ENCODE results near the gene ROR2.

ROR2 gene

DNA sequence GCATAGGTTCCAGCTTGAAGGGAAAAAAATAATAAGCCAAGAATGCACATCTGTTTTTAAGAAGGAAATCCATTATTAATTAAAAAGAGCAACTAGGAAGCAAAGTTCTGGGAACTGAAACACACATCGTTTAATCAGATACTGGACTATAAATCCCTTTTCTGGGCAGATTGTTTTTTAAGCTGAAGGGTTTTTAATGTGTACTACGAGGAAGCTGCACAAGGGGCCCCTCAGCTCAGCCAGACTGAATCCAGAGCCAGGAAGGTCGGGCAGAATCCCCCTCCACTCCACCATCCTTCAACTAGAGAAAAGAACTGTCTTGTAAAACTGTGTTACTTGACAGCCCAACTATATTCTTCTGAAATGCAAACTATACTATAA lies 49.2 kb downstream of the ROR2 start:
- no peak for DNase-seq (ENCODE audit: low read depth in 2 of 2)

DNA sequence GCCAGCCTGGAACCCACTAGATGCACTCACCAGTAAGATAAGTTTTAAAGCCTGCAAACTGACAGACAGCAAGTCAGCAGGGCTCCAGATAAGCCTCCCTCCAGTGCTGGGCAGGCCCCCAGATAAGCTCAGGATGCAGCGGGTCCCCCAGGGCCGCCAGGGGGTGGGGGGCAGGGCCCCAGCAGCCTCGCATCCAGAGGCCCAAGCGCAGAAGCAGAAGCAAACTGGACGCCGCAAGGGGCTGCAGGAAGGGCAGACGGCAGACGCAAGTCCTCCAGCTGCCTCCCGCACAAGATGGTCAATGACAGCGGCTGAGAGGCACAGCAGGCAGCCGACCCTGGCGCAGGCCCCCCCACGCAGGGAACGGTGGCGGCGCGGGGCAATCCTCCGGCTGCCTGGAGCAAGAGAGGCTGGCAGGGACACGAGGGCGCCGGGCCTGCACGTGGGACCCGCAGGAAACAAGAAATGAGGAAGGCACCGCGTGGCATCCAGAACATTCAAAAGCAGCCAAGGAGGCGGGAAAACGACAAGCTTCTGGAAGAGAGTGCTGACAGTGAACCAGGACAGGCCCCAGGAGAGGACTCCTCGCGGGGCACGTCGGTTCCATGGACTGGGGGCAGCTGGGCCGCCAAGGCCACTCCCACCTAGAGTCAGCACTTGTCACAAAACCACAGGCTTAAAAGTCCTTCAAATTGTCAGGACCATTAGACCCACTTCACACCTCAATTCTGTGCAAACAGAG lies 49.8 kb downstream of the ROR2 start:
- DNase-seq (ENCODE audit: low read depth in 2 of 2), result no peak

DNA sequence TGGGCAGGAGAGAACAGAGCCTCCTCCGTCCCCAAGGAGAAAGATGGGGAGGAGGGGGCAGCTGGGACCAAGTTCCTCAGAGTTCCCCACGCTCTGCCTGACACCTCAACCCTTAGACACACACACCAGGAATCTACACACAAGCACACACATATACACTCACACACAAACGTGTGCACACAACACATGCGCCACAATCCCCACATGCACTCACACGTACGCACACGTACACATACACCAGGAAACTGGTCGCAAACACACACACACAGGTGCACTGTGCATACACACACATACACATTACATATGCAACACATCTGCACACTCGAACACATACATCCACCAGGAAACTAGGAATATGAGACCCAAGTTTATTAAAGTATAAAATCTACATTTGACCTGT lies 50.4 kb downstream of the ROR2 start:
- no peak for DNase-seq (ENCODE audit: low read depth in 2 of 2)

DNA sequence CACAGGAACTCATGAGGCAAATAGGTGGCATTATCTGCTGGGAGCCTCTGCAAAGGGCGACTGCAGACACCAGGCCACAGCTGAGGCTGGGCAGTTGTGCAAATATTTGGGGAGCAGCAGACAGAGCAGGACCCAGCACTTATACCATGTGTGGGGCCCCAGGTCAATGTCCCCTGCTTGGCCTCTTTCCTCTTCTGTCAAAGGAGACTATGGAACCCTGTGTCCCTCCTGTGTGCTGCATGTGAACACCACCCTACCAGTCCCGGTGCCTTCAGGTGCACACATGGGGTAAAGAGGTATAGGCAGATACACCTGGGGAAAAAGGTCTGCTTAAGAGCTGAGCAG lies 50.8 kb downstream of the ROR2 start:
- no peak for DNase-seq (ENCODE audit: low read depth in 2 of 2)

DNA sequence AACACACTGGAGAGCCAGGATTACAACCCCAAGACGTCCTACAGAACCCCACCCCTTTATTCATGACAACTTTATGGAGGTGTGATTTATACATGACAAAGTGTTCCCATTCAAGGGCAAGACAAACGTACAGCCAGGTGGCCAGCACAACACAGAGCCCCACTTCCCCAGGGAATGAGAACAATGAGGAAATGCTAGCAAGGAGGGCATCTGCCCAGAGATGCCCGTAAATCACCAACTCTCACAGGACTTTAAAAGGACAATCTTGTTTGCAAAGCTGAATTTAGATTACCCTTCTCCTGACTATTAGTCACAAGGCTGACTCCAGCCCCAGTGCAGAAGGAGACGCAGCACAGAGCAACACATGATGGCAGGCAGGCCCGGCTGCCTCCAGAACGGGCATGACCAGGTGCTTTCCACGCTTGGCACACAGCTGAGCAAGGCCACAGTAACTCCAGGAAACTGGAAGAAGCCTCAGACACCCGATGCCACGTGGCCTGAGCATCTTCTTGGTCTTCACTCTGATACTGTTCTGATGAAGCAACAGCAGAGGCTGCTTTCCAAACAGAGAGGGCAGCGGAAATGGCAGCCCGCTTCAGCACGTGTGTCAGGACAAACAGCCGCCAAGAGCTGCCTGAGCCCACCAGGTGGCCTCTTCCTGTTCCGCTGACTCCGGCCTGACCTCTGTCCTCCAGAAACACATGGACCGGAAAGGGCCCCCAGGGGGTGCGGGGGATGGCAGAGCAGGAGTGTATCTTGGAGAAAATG lies 51.4 kb downstream of the ROR2 start:
- DNase-seq (ENCODE audit: low read depth in 2 of 2), result no peak

DNA sequence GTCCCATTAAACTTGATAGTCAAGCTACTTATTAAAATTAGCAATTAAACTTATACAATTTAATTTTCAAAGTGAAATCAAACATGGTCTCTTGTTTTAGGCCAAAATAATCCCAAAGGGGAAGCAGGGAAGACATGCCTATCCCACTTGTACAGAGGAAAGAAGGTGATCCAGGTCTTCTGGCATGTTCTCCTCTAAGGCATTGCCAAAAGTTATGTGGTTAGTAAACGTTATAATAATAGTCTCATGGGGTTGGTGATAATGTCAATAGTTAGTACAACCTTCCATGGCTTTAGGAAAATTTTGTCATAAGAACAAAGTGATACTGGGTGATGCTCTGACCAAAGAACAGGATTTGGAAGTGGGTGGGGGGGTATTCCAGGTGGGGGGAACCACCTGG lies 52.8 kb downstream of the ROR2 start:
- DNase-seq (ENCODE audit: low read depth in 2 of 2), result no peak

DNA sequence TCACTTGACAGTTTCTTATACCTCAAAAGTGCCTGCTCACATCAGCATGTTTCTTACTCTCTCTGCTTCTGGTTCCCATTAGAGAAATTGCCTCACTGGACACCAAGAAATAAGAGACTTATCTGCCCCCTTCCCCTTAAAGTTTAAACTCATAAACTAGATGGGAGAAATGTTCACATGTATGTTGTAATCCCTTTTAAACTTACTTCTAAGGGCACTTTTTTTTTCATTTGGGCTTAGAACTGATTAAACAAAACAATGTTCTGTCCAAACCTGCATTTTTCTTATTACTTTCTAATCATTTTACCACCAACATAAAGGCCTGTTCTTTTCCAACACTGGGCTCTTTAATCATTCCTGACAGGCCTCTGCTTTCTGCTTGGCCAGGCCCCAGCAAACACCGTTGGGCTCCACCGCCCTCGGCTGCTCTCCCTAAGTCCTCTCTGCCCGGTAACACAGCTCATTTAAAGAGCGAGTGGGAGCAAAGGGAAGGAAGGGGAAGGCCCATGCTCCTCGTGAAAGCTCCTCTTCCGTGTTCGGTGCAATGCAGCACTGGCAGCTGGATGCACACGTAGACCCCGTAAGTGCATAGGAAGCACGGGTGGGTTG lies 53.4 kb downstream of the ROR2 start:
- DNase-seq (ENCODE audit: low read depth in 2 of 2), result peak; percentile 68

DNA sequence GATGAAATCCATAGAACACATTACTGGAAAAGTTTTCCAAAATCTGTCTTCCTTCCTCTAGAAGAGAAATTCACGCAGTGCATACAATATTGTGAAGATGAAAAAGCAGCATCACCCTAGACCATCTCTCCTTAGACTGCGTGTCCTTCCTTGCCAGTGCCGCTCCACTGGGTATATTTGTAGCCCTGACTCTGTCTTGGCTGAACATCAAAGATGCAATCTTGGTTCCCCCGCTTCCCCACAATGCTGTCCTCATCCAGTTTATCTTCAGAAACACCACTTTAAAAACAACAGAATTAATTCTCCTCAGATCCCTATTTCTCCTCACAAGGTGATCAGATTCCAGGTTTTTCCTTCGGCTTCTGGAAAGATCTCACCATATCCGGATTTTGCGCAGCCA lies 53.9 kb downstream of the ROR2 start:
- DNase-seq (ENCODE audit: low read depth in 2 of 2), result no peak

DNA sequence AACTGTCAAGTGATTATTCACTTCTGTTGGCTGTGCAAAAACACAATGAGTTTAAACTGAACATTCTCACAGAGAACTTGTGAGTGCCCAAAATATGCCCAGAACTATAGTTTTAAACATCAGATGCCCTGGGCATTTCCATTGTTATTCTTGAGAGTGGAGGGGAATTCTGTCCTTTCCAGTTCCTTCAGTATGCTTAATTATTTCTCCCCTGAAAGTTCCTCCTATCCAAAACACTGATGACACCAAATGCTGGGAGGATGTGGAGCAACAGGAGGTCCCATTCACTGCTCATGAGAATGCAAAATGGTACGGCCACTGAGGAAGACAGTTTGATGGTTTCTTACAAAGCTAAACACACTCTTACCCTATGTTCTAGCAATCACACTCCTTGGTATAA lies 55.5 kb downstream of the ROR2 start:
- DNase-seq (ENCODE audit: low read depth in 2 of 2), result no peak

DNA sequence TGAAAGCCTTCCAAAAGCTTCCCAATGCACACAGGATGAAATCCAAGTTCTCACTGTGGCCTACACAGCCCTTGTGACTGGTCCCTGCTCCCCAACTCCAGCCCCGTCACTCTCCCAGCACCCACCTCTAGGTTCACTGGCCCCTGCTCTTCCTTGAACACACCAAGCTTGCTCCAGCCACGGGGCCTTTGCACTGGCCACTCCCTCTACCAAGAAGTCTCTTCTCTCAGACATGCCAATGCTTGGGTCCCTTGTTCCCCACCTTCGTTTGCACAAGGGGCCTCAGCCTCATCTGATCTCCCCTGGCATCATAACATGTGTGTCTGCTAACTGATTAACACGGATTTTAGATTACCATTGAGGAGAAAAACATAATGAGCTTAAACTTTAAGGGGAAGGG lies 56.0 kb downstream of the ROR2 start:
- DNase-seq (ENCODE audit: low read depth in 2 of 2), result no peak

DNA sequence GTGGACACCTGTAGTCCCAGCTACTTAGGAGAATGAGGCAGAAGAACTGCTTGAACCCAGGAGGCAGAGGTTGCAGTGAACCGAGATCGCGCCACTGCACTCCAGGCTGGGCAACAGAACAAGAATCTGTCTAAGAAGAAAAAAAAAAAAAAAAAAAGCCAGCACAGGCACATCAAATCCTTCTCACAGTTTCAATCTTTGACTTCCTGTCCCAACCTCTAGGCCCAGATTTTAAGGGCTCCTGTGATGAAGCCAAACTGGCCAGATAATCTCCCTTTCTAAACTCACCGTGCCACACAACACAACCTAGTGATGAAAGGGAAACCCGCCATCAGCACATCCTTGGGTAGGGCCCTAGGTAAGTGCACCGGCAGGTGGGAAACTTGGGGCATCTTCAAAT lies 58.1 kb downstream of the ROR2 start:
- DNase-seq (ENCODE audit: low read depth in 2 of 2), result no peak

DNA sequence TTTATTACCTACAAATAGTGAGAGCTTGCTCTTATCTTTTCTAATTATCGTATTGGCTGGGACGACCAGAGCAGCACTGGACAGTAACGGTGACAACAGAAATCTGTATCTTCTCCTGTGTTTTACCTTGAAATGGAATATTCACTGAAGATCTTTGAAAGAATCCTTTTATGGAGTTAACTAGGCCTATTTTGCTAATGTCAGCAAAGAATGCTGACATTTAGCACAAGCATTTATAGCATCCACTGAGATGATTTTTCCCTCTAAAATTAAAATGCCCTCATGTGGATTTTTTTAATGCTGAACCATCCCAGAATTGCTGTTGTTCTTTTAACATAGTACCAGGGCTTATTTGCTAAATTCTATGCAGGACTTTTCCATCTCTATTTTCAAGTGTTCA lies 59.4 kb downstream of the ROR2 start:
- DNase-seq (ENCODE audit: low read depth in 2 of 2), result no peak

DNA sequence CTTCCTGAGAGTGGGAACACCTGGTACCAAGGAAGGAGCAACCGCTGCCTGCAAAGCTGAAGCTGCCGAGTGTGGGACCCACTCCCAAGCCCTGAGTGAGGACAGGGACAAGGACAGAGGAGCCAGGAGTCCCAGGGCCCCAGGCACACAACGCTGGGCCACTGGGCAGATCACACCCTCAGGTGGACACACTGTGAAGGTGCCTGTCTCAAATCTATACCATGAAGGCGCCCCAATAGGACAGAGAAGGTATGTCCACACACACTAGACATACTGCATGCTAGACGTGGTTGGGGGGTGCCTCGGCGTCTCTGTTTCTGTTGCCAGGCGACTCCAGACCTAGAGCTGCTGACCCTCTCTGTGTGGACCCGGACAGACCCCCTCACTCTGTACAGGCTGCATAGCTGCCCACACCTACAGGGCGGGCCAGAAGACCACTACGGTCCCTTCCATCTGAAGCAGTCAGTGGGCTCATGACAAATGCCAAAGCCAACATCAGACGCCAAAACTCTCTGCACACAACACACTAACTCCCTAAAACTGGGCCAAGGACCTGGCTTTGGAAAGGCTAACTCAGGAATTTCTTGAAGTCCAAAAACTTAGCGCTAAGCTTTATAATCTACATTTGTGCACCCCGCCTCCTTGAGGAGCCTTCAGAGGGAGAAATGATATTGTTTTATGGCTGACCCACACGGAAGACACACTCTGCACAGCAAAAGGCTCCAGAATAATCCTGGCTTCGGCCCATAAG lies 60.7 kb downstream of the ROR2 start:
- no peak for DNase-seq (ENCODE audit: low read depth in 2 of 2)

DNA sequence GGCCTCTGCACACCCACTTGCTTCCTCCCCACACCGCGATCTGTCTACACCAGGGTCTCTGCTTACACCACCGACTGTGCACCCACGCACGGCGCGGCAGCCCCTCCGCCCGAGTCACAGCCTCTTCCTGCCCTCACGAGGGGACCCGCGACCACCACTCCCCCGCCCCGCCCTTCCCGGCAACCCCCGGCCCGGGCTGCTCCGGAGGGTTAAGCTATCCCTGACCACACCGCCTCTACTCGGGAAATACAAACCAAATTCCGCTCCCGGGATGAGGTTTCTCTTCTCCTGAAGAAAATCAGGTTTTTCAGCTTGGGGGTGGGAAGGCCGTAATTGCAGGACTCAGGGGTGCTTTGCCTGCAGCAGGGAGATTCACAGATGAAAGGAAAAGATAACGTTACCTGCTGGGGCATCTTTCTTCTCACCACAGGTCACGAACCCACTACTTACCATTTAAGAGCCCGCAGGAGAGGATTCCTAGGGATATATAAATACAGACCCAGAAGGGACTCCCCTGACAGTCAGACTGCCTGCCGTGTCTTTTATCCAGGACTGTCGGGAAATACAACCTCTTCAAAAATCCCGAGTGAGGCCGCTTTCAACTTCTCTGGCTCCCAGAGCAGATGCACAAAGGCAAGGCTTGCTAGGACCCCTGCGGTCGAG lies 63.5 kb downstream of the ROR2 start:
- DNase-seq (ENCODE audit: low read depth in 2 of 2), result no peak

DNA sequence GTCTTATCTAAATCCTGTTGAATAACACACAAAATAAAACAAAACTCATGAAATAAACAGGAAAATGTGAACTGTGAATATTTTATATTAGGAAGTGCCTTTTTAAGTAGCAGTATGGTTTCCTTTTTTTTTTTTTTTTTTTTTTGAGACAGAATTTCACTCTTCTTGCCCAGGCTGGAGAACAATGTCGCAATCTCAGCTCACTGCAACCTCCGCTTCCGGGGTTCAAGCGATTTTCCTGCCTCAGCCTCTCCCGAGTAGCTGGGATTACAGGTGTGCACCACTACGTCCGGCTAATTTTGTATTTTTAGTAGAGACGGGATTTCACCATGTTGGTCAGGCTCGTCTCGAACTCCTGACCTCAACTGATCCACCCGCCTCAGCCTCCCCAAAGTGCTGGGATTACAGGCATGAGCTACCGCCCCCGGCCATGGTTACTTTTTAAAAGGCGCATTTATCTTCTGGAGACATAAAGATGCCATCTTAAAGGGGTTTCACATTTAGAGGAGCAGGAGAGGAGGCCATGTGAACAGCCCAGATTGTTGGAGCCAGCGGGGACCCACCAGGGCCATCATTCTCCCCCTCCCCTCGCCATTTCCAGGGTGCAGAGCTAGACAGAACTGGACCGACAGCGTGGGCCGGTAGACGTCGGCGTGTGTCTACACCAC lies 64.1 kb downstream of the ROR2 start:
- no peak for DNase-seq (ENCODE audit: low read depth in 2 of 2)

DNA sequence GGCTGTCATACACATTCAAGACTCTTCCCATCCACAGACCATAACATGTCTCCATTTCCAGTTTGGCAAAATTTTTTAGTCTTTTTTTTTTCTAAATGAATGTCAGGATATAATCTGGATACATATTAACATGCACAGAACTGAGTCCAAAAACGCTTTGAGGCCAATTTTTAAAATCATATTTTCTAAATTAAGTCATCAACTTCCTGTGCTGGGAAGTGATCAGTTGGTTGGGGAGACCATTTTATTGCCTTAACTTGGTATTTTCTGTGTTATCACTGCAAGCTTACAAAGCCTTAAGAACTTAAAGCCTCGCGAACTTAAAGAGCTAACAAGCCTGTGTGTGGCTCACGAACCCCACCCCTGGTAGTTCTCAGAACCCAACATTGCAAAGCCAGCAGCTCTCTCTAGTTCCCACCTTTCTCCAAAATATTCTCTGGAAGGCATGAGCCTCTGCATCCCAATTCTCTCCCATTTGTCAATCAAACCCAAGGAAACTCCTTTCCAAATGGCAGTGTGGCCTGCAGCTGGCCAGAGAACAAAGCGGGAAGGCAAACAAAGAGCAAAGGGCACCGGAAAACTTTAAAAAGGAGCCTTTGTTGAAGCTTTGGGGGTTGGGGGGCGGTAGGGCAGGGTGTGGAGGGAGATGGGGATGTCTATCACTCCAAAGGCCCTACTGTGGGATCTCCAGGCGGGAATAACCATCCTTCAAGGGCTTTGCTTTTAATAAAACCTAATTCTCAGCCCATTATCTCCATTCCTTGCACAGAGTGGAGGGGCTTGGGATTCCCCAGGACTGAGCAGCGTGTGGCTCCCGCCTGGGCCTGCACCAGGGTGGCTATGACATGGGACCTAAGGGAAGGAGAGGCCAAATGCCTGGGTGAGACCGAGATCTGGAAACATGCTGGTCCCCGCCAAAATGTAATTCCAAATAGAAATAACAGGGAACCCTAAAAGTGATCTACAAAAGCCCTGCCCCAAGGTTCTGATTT lies 65.0 kb downstream of the ROR2 start:
- DNase-seq (ENCODE audit: low read depth in 2 of 2), result peak; percentile 54 to 58

DNA sequence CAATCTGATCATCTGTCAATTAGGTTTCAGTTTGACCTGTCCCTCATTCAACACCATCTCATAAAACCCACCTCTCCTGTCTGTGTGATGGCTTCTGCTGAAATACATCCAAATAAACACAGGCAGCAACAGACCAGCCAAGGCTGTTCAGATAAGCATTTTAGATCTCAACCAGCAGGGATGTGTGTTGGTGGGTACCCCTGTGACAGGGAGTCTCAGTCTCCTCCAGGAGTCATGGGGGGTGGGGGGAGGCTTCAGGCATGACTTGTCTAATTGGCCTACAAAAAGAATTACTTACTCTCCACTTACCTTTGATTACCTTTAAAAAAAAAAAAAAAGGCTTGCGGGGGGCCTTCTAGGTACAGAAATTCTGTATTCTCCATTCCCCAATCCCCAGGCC lies 65.9 kb downstream of the ROR2 start:
- no peak for DNase-seq (ENCODE audit: low read depth in 2 of 2)

DNA sequence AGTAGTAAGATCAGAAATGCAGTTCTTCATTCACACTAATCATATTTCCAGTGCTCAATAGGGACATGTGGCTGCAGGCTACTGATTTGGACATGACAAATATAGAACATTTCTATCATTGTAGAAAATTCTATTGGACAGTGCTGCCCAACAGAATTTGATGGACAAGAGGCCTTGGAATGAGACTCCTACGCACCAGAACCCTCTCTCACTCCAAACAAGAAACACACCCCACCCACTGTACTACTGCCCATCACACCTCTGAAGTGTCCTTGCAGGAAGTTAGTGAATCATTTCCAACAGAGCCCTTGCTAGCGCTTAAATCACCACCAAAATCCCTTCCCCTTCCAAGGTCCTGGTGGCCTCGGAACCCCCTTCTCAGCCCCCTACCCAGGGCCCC lies 66.5 kb downstream of the ROR2 start:
- no peak for DNase-seq (ENCODE audit: low read depth in 2 of 2)

DNA sequence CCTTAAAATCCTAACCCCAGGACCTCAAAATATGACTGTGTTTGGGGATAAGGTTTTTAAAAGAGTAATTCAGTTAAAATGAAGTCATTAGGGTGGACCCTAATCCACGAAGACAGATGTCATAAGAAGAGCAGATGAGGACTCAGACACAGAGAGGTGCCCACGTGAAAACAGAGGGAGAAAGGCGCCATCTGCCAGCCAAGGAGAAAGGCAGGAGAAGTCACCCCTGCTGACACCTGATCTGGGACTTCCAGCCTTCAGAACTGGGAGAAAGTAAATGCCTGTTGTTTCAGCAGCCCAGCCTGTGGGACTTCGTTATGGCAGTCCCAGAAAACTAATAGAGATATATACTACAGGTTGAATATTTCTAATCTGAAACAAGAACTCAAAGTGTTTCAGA lies 67.4 kb downstream of the ROR2 start:
- DNase-seq (ENCODE audit: low read depth in 2 of 2), result no peak

DNA sequence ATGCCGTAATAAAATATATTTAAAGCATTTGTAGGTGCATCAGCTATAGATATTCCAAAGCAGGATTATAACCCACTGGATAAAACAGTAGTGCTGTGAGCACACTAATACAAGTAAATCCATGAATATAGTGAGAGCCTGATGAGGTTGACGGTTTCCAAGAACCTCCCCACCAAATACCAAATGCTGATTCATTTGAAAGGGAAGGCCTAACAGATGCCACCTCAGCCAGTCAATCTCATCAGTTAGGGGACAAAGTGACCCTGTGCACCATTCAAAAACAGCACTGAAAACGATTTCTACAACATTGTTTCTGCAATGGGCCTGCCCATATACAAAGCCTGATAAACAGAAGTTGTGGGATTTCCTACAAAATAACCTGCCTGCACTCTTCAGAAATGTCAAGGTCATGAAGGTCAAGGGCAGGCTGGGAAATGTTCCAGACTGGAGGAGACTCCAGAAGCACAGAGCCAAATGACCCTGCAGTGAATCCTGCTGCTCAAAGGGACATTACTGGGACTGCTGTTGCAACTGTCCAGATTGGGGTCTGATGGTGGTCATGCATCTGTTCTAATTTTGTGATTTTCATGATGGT lies 69.6 kb downstream of the ROR2 start:
- no peak for DNase-seq (ENCODE audit: low read depth in 2 of 2)

All from fibroblast of skin of left quadriceps (primary cell).